NCI-H1092 treated with DMSO at 0.1 percent for 48 hours (cell line): Measurements from ENCODE around the gene SAPCD1.

Experiments
- DNase-seq: peaks from one replicate; lab custom pipeline; 2025; lab: John Stamatoyannopoulos, UW

SAPCD1 gene

GRCh38 chr6:31762356-31762755, at the start of gene SAPCD1:
TSS of gene SAPCD1 (plus strand) at chr6:31762656. CDS start at chr6:31763055, 399 bp downstream.
- DNase-seq: no peak

DNA sequence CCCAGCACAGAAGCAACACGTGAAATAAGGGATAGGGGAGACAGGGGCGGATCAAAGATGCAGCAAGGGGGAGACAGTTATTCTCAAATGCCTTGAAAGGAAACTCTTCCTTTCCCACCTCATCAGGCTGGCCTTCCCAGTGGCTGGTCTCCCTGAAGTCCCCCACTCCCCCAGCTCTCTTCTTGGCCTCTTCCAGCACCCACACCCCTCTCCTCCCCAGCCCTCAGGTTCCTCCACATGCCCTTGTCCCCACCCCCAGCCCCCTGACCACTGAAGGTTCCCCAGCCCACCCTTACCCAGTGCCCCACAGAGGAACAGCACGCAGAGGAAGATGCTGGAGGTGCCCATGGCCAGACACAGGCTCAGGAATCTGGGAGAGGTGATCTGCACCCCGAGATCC, 49.0 kb upstream of the SAPCD1 start:
- no peak for DNase-seq

GRCh38 chr6:31713991-31714684, 48.3 kb upstream of the SAPCD1 start:
- no peak for DNase-seq

- no peak for DNase-seq
Observed at GRCh38 chr6:31715022-31715958, 47.2 kb upstream of the SAPCD1 start, which contains the start of gene LY6G6D. TSS of gene LY6G6D (plus strand) at chr6:31715348. CDS start at chr6:31715356, 8 bp downstream.

- no peak for DNase-seq
Observed at GRCh38 chr6:31717499-31718222, 44.8 kb upstream of the SAPCD1 start.

DNA sequence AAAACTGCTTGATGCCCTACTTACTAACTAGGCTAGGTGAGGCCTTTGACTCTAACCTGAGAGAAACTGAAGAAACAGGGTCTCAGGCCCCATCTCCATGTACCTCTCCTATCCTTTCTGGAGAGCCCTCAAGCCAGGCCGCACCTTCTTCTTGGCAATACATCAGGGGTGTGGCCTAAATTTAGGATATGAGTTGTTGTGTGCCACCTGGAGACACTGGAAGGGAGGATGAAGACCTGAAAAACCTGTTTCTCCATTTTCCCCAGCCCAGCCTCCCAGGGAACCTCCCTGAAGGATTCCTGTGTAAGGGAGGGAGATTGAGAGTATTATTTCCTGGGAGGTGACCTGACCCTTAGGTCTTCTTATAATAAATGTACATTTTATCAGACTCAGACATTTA, 44.2 kb upstream of the SAPCD1 start:
- DNase-seq: no peak

- DNase-seq: no peak
Observed at GRCh38 chr6:31719001-31719400, 43.5 kb upstream of the SAPCD1 start.

GRCh38 chr6:31720196-31720770, 42.2 kb upstream of the SAPCD1 start:
- DNase-seq: no peak

- no peak for DNase-seq
Observed at GRCh38 chr6:31721351-31722020, 41.0 kb upstream of the SAPCD1 start, which contains the start of gene LY6G6C. TSS of gene LY6G6C (minus strand) at chr6:31721746. CDS start at chr6:31721679, 67 bp downstream.

DNA sequence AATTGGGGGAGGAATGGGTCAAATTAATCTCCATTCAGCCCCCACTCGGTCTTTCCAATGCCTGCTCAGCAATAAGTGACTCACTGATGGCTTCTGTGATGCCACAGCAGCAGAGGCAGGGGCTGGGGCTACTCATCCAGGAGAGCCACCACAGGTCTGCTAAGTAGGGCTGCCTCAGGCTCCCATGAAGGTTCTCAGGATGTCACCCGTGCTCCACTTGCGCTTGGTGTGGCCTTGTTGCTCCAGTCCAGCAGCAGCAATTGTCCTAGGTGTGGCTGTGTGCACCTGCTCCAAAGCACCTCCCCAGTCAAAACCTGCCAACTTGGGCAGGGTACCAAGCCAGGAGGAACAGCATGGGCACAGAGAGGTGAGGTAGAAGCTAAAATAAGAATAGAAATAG, 40.3 kb upstream of the SAPCD1 start:
- no peak for DNase-seq

GRCh38 chr6:31723245-31723979, 39.0 kb upstream of the SAPCD1 start, which contains the start of gene MPIG6B:
TSS of gene MPIG6B (plus strand) at chr6:31723373. CDS start at chr6:31723384, 11 bp downstream.
- DNase-seq: no peak

DNA sequence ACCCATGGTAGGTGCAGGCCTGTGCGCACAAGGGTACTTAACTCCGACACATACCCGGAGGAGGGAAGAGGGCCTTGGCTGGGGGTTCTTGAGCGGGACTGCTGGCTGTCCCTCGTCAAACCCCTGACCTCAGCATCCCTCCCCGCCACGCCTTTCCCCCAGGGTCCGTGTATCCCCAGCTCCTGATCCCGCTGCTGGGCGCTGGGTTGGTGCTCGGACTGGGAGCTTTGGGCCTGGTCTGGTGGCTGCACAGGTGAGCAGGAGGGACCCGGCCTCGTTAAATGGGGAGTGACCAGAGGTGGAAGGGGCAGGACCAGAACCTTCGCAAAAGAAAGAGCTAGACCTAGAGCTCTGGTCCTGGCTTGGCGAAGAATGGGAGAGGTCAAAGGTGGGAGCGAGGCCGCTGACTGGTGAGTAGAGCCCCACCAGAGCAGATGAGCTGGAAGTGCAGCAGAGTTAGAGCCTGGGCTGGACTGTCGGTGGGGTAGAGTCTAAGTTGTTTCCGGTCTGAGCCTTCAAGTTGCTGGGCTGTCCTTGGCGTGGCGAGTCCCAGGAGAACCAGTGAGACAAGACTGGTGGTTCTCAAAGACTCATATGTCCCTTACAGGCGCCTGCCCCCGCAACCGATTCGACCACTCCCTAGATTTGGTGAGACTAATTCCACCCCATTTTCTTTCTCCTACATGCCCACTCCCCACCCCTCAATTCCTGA, 38.3 kb upstream of the SAPCD1 start:
- no peak for DNase-seq

GRCh38 chr6:31725502-31726350, 36.7 kb upstream of the SAPCD1 start:
- DNase-seq: no peak

GRCh38 chr6:31727034-31727716, 35.3 kb upstream of the SAPCD1 start:
- DNase-seq: no peak

DNA sequence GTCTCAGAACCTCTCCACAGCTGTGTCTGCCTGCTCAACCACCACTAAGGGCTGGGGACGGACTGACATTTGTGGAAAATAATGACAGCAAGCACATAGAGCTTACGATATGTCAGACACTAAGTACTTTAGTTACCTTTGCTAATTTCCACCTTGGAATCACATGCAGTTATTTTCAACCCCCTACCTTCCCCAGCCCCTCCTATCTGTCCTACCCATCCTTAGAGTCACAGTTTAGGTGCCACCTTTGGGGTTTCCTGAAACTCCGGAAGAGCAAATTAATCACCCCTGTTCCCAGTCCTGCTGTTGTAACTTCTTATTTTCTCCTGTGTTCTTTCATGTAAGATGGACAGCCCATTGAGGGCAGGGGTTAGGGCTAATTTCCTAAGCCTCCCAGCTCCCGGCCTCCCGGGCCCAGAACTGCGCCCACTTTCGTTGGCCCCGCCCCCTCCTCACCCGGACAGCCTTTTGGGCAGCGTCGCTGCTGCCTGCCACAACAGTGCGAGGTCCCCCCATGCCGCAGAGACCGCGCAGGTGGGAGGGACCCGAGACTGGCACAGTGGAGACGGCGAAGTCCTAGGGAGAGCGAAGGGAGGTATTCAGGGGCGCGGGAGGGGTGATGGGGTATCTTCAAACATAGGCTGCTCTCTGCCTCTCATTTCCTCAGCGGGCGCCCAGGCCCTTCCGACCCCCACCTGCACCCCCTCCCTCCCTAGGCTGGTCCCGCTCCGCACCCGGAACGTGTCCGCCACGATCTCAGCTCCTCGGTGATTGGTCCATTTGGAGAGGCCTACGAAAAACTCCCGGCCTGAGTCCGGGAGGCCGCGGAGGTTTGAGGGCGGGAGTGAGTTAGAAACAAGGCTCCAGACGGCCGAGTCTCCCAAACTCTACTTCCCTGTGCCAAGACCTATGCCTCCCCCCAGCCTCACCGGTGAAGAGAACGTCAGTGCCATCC, 34.5 kb upstream of the SAPCD1 start:
- no peak for DNase-seq

DNA sequence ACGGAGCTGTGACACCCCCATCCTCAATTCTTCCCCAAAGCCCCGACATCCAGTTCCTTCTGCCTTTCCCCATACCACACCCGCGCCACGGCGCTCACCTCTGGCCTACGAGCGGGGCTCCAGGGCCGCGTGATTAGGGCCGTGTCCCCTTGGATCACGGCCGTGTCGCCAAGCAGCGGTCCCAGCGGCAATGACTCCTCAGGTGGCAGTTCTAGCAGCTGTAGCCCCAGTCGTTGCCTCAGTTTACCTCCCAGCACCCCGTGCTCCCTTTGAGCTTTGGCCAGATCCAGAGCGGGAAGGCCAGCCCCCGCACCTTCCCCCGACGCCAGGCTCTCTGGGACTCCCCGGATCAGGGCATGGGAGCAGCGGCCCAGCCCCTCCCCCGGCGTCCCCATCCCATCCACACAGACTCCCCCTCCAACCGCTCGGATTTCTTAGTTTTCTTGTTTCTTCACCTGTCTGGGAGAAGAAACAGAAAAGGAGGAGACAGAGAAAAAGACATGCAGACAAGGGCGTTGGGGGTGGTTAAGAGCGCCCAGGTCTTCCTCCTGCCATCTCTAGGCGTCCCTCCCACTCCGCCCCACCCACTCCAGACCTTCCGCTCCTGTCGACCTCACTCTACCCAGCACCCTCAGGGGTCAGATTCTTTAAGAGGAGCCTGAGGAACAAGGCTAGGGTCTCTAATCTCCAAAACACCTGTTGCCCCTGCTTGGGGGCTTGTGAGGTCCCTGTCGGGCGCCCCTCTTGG, 33.5 kb upstream of the SAPCD1 start, which contains the start of gene DDAH2:
DDAH2 (minus strand) TSS at position 533 of the 748 bp plus-strand sequence; CDS start at position 395, 138 bp downstream.
- no peak for DNase-seq
